BLaER1 treated with 17β-estradiol and CSF1 and Interleukin-3, amounts not matched to agents 10 nM and 100 nM (cell line): ENCODE data around the gene ATP11A.

Source experiments
- H3K27ac ChIP-seq, 11 experiments: shearing (Covaris generic); formaldehyde crosslinking; 2 replicates each; pipeline ENCODE4 v1.8.1; 2022
- H3K27me3 ChIP-seq, 11 experiments: shearing (Covaris generic); formaldehyde crosslinking; 2 replicates each; pipeline ENCODE4 v1.8.1; 2022
- H3K36me3 ChIP-seq, 11 experiments: shearing (Covaris generic); formaldehyde crosslinking; 2 replicates each; pipeline ENCODE4 v1.8.1; 2022
- H3K4me1 ChIP-seq, 10 experiments: shearing (Covaris generic); formaldehyde crosslinking; 2 replicates each; pipeline ENCODE4 v1.8.1; 2022
- H3K4me2 ChIP-seq, 11 experiments: shearing (Covaris generic); formaldehyde crosslinking; 2 replicates each; pipeline ENCODE4 v1.8.1; 2022
- H3K4me3 ChIP-seq, 10 experiments: shearing (Covaris generic); formaldehyde crosslinking; 2 replicates each; pipeline ENCODE4 v1.8.1; 2022
- H3K9ac ChIP-seq, 11 experiments: shearing (Covaris generic); formaldehyde crosslinking; 2 replicates each; pipeline ENCODE4 v1.8.1; 2022
- H3K9me3 ChIP-seq, 11 experiments: shearing (Covaris generic); formaldehyde crosslinking; replicated peaks in 1 of 11; 2 replicates each; pipeline ENCODE4 v1.8.1; 2022
- H4K20me1 ChIP-seq, 11 experiments: shearing (Covaris generic); formaldehyde crosslinking; 2 replicates each; pipeline ENCODE4 v1.8.1; 2022
- Cebpa-rat ChIP-seq, 11 experiments: shearing (Covaris generic); IDR thresholded peaks; 2 replicates each; pipeline ENCODE4 v1.8.1; 2022

Gene ATP11A

DNA sequence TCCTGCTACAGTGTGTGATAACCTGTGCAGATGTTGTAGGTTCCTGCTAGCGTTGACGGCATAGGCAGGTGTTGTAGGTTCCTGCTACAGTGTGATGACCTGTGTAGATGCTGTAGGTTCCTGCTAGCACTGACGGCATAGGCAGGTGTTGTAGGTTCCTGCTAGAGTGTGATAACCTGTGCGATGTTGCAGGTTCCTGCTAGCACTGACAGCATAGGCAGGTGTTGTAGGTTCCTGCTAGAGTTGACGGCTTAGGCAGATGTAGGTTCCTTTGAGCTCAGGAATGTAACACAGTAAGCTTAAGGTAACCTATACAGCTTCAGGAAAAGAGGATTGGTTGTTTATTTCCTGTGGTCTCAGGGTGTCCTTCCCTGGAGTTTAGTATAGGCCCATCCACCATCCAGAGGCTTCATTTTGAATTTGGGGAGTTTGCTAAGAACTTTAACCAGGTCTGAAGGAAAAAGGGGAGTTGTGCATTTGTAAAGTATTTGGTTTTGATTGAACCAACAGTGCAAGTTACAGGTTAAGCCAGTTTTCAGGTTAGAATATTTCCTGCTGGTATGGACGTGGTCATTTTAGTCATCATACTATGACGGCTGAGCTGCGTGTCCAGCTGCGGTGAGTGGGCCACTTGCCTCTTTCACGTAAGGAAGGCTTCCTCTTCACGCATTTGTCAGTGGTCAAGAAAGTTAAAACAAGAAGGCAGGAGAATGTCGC, 53.8 kb downstream of the ATP11A start:
- no peaks in the 10 kb centered on the region for H3K27me3 ChIP-seq
- peaks cover 0 to 25% (median 0%) of the 10 kb centered on the region in 11 experiments; a peak in 6 of 22 replicates for H3K36me3 ChIP-seq
- no peak for TF ChIP-seq Cebpa-rat (IDR thresholded peaks at IDR 0.05)
- no peak overlapping the region for H3K9ac ChIP-seq
- H3K27ac ChIP-seq, result no peak overlapping the region
- peak overlapping the region in 6 of 11 experiments; percentile 13 to 46 (median 36); a peak in 10 of 22 replicates for H3K4me2 ChIP-seq
- H3K9me3 ChIP-seq, result no peaks in the 10 kb centered on the region
- H4K20me1 ChIP-seq, result peaks cover 96 to 100% (median 100%) of the 10 kb centered on the region in 11 experiments
- H3K4me3 ChIP-seq, result no peak overlapping the region
- peaks cover 20 to 60% (median 50%) of the 10 kb centered on the region in 10 experiments for H3K4me1 ChIP-seq

GRCh38 chr13:112744168-112745021, 54.6 kb downstream of the ATP11A start:
- Histone ChIP-seq H3K9ac (no peak overlapping the region; a peak in 1 of 22 replicates), H3K9me3 (no peaks in the 10 kb centered on the region), H3K4me3 (no peak overlapping the region), H3K27ac (no peak overlapping the region), H3K27me3 (no peaks in the 10 kb centered on the region), H4K20me1 (peaks cover 98 to 100% (median 100%) of the 10 kb centered on the region in 11 experiments), H3K4me1 (peaks cover 20 to 52% (median 44%) of the 10 kb centered on the region in 10 experiments), H3K36me3 (peaks cover 0 to 30% (median 0%) of the 10 kb centered on the region in 11 experiments; a peak in 6 of 22 replicates), H3K4me2 (peak overlapping the region in 8 of 11 experiments; percentile 7 to 46 (median 29); a peak in 12 of 22 replicates)
- no peak for TF ChIP-seq Cebpa-rat (IDR thresholded peaks at IDR 0.05)

DNA sequence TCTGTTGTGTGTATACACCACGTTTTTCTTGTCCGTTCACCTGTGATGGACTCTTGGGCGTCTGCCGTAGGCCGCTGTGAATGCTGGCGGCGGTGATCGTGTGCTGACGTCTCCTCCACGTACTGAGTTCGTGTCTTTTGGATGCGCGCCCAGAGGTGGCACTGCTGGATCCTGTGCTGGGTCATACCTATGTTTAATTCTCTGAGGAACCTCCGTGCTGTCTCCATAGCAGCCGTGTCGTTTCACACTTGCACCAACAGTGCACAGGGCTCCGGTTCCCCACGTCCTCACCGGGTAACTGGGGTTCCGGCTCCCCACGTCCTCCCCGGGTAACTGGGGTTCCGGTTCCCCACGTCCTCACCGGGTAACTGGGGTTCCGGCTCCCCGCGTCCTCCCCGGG, 56.2 kb downstream of the ATP11A start:
- Histone ChIP-seq H4K20me1 (peaks cover 93 to 98% (median 96%) of the 10 kb centered on the region in 11 experiments), H3K4me3 (no peak overlapping the region)
- no peak for TF ChIP-seq Cebpa-rat (IDR thresholded peaks at IDR 0.05)

DNA sequence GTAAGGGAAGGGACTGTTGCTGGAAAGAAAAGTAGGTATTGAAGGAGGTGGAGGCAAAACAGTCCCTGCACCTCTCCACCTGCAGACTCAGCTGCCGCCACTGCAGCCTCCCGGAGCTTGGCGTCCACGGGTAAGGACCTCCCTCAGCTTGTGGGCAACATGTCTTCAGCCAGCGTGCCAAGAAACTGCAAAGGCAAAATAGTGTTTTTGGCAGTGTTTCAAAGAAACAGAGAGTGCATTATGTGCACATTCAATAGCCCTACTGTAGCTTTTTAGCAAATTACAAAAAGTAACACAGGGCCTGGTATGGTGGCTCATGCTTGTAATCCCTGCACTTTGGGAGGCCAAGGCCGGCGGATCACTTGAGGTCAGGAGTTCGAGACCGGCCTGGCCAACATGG, 57.4 kb downstream of the ATP11A start:
- Histone ChIP-seq H4K20me1 (peaks cover 93 to 98% (median 96%) of the 10 kb centered on the region in 11 experiments), H3K27ac (no peak overlapping the region)

More for the DNA sequence above, 56.2 kb downstream of the ATP11A start:
- Histone ChIP-seq H3K4me2 (no peak overlapping the region), H3K4me1 (peaks cover 11 to 37% (median 29%) of the 10 kb centered on the region in 10 experiments; a peak in 19 of 20 replicates), H3K27ac (no peak overlapping the region), H3K9ac (no peak overlapping the region), H3K9me3 (no peaks in the 10 kb centered on the region), H3K27me3 (no peaks in the 10 kb centered on the region), H3K36me3 (peaks cover 0 to 32% (median 0%) of the 10 kb centered on the region in 11 experiments; a peak in 6 of 22 replicates)

GRCh38 chr13:112748947-112749735, 59.3 kb downstream of the ATP11A start:
- H3K4me1 ChIP-seq, result peaks cover 17 to 28% (median 22%) of the 10 kb centered on the region in 10 experiments
- no peak for TF ChIP-seq Cebpa-rat (IDR thresholded peaks at IDR 0.05)
- no peaks in the 10 kb centered on the region for H3K27me3 ChIP-seq
- no peak overlapping the region for H3K9ac ChIP-seq
- H3K4me2 ChIP-seq, result no peak overlapping the region
- H3K4me3 ChIP-seq, result no peak overlapping the region
- peaks cover 0 to 41% (median 4%) of the 10 kb centered on the region in 11 experiments; a peak in 12 of 22 replicates for H3K36me3 ChIP-seq
- H3K27ac ChIP-seq, result no peak overlapping the region
- peaks cover 93 to 98% (median 96%) of the 10 kb centered on the region in 11 experiments for H4K20me1 ChIP-seq
- H3K9me3 ChIP-seq, result no peaks in the 10 kb centered on the region

More for the DNA sequence above, 57.4 kb downstream of the ATP11A start:
- no peak for TF ChIP-seq Cebpa-rat (IDR thresholded peaks at IDR 0.05)
- no peaks in the 10 kb centered on the region for H3K27me3 ChIP-seq
- no peak overlapping the region for H3K4me3 ChIP-seq
- no peak overlapping the region for H3K9ac ChIP-seq
- peaks cover 11 to 33% (median 26%) of the 10 kb centered on the region in 10 experiments; a peak in 18 of 20 replicates for H3K4me1 ChIP-seq
- no peaks in the 10 kb centered on the region for H3K9me3 ChIP-seq
- H3K36me3 ChIP-seq, result peaks cover 0 to 39% (median 0%) of the 10 kb centered on the region in 11 experiments; a peak in 5 of 22 replicates
- H3K4me2 ChIP-seq, result no peak overlapping the region

- Histone ChIP-seq H4K20me1 (peaks cover 93 to 98% (median 96%) of the 10 kb centered on the region in 11 experiments), H3K4me1 (peaks cover 11 to 17% (median 14%) of the 10 kb centered on the region in 10 experiments), H3K9me3 (no peaks in the 10 kb centered on the region), H3K4me2 (no peak overlapping the region), H3K4me3 (no peak overlapping the region), H3K27ac (no peak overlapping the region), H3K36me3 (peaks cover 4 to 55% (median 19%) of the 10 kb centered on the region in 11 experiments; a peak in 21 of 22 replicates), H3K27me3 (no peaks in the 10 kb centered on the region), H3K9ac (no peak overlapping the region)
- no peak for TF ChIP-seq Cebpa-rat (IDR thresholded peaks at IDR 0.05)
Observed at GRCh38 chr13:112750570-112750969, 60.7 kb downstream of the ATP11A start.

DNA sequence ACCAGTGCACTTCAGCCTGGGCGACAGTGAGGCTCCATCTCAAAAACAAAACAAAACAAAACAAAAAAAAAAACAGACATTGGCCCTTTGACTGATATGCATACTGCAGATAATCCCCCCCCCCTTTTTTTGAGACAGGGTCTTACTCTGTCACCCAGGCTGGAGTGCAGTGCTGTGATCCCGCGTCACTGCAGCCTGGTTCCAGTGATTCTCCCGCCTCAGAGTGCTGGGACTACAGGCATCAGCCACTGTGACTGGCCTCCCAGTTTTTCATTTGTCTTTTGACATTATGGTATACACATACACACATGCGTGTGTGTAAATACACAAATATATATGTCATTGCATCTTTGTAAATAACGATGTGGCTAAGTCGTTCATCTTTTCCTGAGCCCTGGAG, 61.8 kb downstream of the ATP11A start:
- Histone ChIP-seq H3K9me3 (peaks cover 0 to 5% (median 0%) of the 10 kb centered on the region in 11 experiments; a peak in 3 of 22 replicates), H3K36me3 (peaks cover 4 to 66% (median 26%) of the 10 kb centered on the region in 11 experiments; a peak in 21 of 22 replicates), H3K27ac (no peak overlapping the region), H3K4me1 (peaks cover 11 to 17% (median 14%) of the 10 kb centered on the region in 10 experiments), H3K4me2 (no peak overlapping the region), H3K27me3 (no peaks in the 10 kb centered on the region), H3K9ac (no peak overlapping the region), H4K20me1 (peaks cover 89 to 98% (median 94%) of the 10 kb centered on the region in 11 experiments), H3K4me3 (no peak overlapping the region)
- no peak for TF ChIP-seq Cebpa-rat (IDR thresholded peaks at IDR 0.05)

GRCh38 chr13:112752211-112752610, 62.4 kb downstream of the ATP11A start:
- Histone ChIP-seq H3K27me3 (no peaks in the 10 kb centered on the region), H3K4me1 (peaks cover 11 to 17% (median 14%) of the 10 kb centered on the region in 10 experiments), H3K36me3 (peaks cover 6 to 66% (median 31%) of the 10 kb centered on the region in 11 experiments), H3K4me3 (no peak overlapping the region), H3K9me3 (peaks cover 0 to 11% (median 0%) of the 10 kb centered on the region in 11 experiments; a peak in 5 of 22 replicates), H4K20me1 (peaks cover 89 to 98% (median 94%) of the 10 kb centered on the region in 11 experiments), H3K9ac (no peak overlapping the region), H3K27ac (no peak overlapping the region), H3K4me2 (no peak overlapping the region)
- TF ChIP-seq Cebpa-rat (IDR thresholded peaks at IDR 0.05), result no peak
